IMR-90 (cell line): ENCODE data around the gene NCCRP1. TPM values are rescaled to one million over a fixed set of nuclear protein-coding genes. Genes with fewer than 3 reads are reported as not detected.

ENCODE experiments used
- ATAC-seq: fragments of 200-7000 bp; cut with Tn5 transposase; 2 replicates; pipeline ENCODE4 v1.9.1; 2020; ENCODE audit warnings: low read depth, mild to moderate bottlenecking, moderate library complexity
- BruUV-seq: library from RNA; stranded (reverse); fragments of 400-500 nt; replicated peaks from 2 replicates; lab custom pipeline; 2021; lab: Mats Ljungman, UMichigan
- CTCF ChIA-PET: fragments of 300-600 bp; formaldehyde crosslinking; extraction: SDS; loops from one replicate; lab custom pipeline; 2021; ENCODE audit warnings: antibody characterized with exemption; lab: Yijun Ruan, JAX
- POLR2A ChIA-PET: fragments of 300-600 bp; sonication (Branson Sonifier 250); formaldehyde crosslinking; loops from one replicate; lab custom pipeline; 2022; ENCODE audit warnings: antibody characterized with exemption; ENCODE audit not compliant: unreplicated experiment; lab: Charles Lee
- DNase-seq: peaks from one replicate; pipeline ENCODE4 v3.0.0; 2013
- H2AFZ ChIP-seq: replicated peaks from 2 replicates; pipeline ENCODE3; 2013; ENCODE audit warnings: low read length, mild to moderate bottlenecking; ENCODE audit not compliant: poor library complexity
- H2AK5ac ChIP-seq: 2 replicates; pipeline ENCODE4 v1.6.1; 2013; ENCODE audit warnings: low read depth, low read length, inconsistent platforms
- H2AK9ac ChIP-seq: replicated peaks from 2 replicates; pipeline ENCODE3; 2013; ENCODE audit warnings: mild to moderate bottlenecking, low read depth, low read length, moderate library complexity; ENCODE audit not compliant: poor library complexity
- H2BK120ac ChIP-seq: 2 replicates; pipeline ENCODE4 v1.6.1; 2013; ENCODE audit warnings: low read depth, low read length, inconsistent platforms
- H2BK15ac ChIP-seq: 3 replicates; pipeline ENCODE4 v1.6.1; 2013; ENCODE audit warnings: low read depth, low read length, inconsistent platforms
- H2BK20ac ChIP-seq: 2 replicates; pipeline ENCODE4 v1.6.1; 2013; ENCODE audit warnings: low read depth, mild to moderate bottlenecking, inconsistent platforms, low read length, moderate library complexity
- H2BK5ac ChIP-seq: 2 replicates; pipeline ENCODE4 v1.6.1; 2013; ENCODE audit warnings: mild to moderate bottlenecking, low read depth, low read length, inconsistent platforms; ENCODE audit not compliant: poor library complexity, severe bottlenecking
- H3K14ac ChIP-seq: replicated peaks from 2 replicates; pipeline ENCODE4 v1.6.1; 2013; ENCODE audit warnings: low read depth, low read length, inconsistent platforms
- H3K18ac ChIP-seq: 2 replicates; pipeline ENCODE4 v1.6.1; 2013; ENCODE audit warnings: low read depth, low read length, control low read depth
- H3K23ac ChIP-seq: 2 replicates; pipeline ENCODE4 v1.6.1; 2013; ENCODE audit warnings: low read depth, low read length, inconsistent platforms
- H3K27ac ChIP-seq: 2 replicates; pipeline ENCODE4 v1.5.1; 2013; ENCODE audit warnings: mild to moderate bottlenecking, control low read depth, low read length; ENCODE audit not compliant: insufficient read depth
- H3K27me3 ChIP-seq: 2 replicates; pipeline ENCODE4 v1.6.1; 2013; ENCODE audit warnings: low read length; ENCODE audit not compliant: control insufficient read depth, insufficient read depth
- H3K36me3 ChIP-seq: 2 replicates; pipeline ENCODE4 v1.6.1; 2013; ENCODE audit warnings: low read length, mixed read lengths; ENCODE audit not compliant: control insufficient read depth, insufficient read depth
- H3K4ac ChIP-seq: 2 replicates; pipeline ENCODE4 v1.6.1; 2013; ENCODE audit warnings: low read depth, low read length, inconsistent platforms
- H3K4me1 ChIP-seq: 2 replicates; pipeline ENCODE4 v1.6.1; 2013; ENCODE audit warnings: low read length, mixed read lengths; ENCODE audit not compliant: control insufficient read depth, insufficient read depth
- H3K4me2 ChIP-seq: 2 replicates; pipeline ENCODE4 v1.6.1; 2013; ENCODE audit warnings: low read depth, mild to moderate bottlenecking, control low read depth, low read length, moderate library complexity
- H3K4me3 ChIP-seq: 2 replicates; pipeline ENCODE4 v1.5.1; 2013; ENCODE audit warnings: low read depth, mild to moderate bottlenecking, control low read depth, low read length, moderate library complexity; ENCODE audit not compliant: insufficient read depth
- H3K56ac ChIP-seq: 2 replicates; pipeline ENCODE4 v1.6.1; 2013; ENCODE audit warnings: low read length, inconsistent platforms; ENCODE audit not compliant: insufficient read depth; ENCODE audit errors: extremely low read depth
- H3K79me1 ChIP-seq, 2 experiments: 2 replicates each; pipeline ENCODE4 v1.6.1; 2013; ENCODE audit warnings: low read length in 2 of 2, inconsistent platforms in 1 of 2, low read depth in 1 of 2
- H3K9ac ChIP-seq: 2 replicates; pipeline ENCODE4 v1.6.1; 2013; ENCODE audit warnings: low read depth, low read length, control low read depth
- H3K9me1 ChIP-seq: 2 replicates; pipeline ENCODE4 v1.6.1; 2013; ENCODE audit warnings: low read length, inconsistent platforms; ENCODE audit not compliant: insufficient read depth
- H3K9me3 ChIP-seq: 2 replicates; pipeline ENCODE4 v1.6.1; 2013; ENCODE audit warnings: low read length; ENCODE audit not compliant: control insufficient read depth, insufficient read depth
- H4K20me1 ChIP-seq: 2 replicates; pipeline ENCODE4 v1.6.1; 2013; ENCODE audit warnings: low read length, inconsistent platforms; ENCODE audit not compliant: insufficient read depth
- H4K5ac ChIP-seq: 2 replicates; pipeline ENCODE4 v1.6.1; 2013; ENCODE audit warnings: mild to moderate bottlenecking, low read depth, low read length, control low read depth
- H4K8ac ChIP-seq, 2 experiments: 2 replicates each; pipeline ENCODE4 v1.6.1; 2013; ENCODE audit warnings: low read depth in 2 of 2, low read length in 2 of 2, control low read depth in 1 of 2, inconsistent platforms in 1 of 2
- H4K91ac ChIP-seq: 2 replicates; pipeline ENCODE4 v1.6.1; 2013; ENCODE audit warnings: low read depth, low read length, inconsistent platforms; ENCODE audit not compliant: insufficient read depth
- NFE2L2 ChIP-seq: fragments of 150-350 bp; IDR thresholded peaks from 2 replicates; pipeline ENCODE4 v1.6.1; 2016; ENCODE audit warnings: low read depth, mild to moderate bottlenecking, low read length
- WGBS, 2 experiments: methylation state at CpG; one replicate each; pipeline versions ENCODE4 v1.1.5 to v1.1.7; 2013; ENCODE audit warnings: missing lambda C conversion rate in 2 of 2; ENCODE audit not compliant: insufficient read length in 1 of 2; ENCODE audit errors: extremely low coverage in 2 of 2; 5-methylcytosine and 5-hydroxymethylcytosine counted together
- dilution Hi-C: fragments of 300-500 bp; cut with HindIII; formaldehyde crosslinking; loops from one replicate; pipeline ENCODE4 v1.14.3; 2018; ENCODE audit warnings: low sequenced_read_pairs; ENCODE audit not compliant: unreplicated experiment
- in situ Hi-C: fragments of 300-500 bp; cut with MboI; formaldehyde crosslinking; loops from 3 replicates; pipeline ENCODE4 v1.14.3; 2019; ENCODE audit warnings: low sequenced_read_pairs, inconsistent platforms, mixed read lengths
- intact Hi-C: fragments of 100-400 bp; cut with micrococcal nuclease; formaldehyde crosslinking; loops from 2 replicates; pipeline ENCODE4 v1.10.0; 2022
- polyA plus RNA-seq, 3 experiments: library from polyadenylated mRNA; depleted of rRNA; stranded (reverse); fragments of >200 nt; gene quantifications; 2 replicates each; pipeline ENCODE4 v1.2.3, GENCODE V29; 2012; ENCODE audit warnings: low replicate concordance in 1 of 3
- total RNA-seq: library from RNA; depleted of rRNA; stranded (reverse); fragments of >200 nt; gene quantifications from 2 replicates; pipeline ENCODE4 v1.2.3, GENCODE V29; 2012
- TF ChIP-seq, protein P1 (sequence below): fragments of 150-350 bp; IDR thresholded peaks from 2 replicates; pipeline ENCODE4 v1.6.1; 2017; ENCODE audit warnings: mild to moderate bottlenecking, antibody characterized with exemption, low read length, low read depth

The NCCRP1 gene
- total and polyA plus RNA-seq, 2 of the 4 experiments (the other 2 are of a cell fraction): not detected

DNA sequence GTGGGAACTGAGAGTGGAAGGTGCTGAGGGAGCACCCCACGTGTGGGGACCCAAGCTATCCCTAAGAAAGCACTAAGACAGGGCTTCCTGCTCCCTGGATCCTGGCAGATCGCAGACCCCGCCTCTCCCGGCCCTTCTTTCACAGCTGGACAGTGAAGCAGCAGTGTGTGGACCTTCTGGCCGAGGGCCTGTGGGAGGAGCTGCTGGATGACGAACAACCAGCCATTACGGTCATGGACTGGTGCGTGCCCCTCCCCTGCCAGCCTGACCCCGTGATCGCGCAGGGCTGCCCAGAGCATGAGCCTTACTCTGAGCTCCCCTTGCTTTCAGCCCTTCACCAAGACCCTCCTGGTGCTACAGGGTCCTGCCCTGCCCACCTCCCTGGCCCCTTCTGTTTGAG lies 2.3 kb downstream of the NCCRP1 start:
- no peak overlapping the region for H3K23ac ChIP-seq
- no TSS peak for BruUV-seq
- in situ Hi-C loops: no loop called here
- ATAC-seq: peak; percentile 95
- no peak overlapping the region for H2BK5ac ChIP-seq
- no peak overlapping the region; the same call in 1 of the 2 replicates for H4K5ac ChIP-seq
- H3K18ac ChIP-seq: no peak overlapping the region
- no peak overlapping the region for H2AK5ac ChIP-seq
- peaks cover 57% of the 10 kb centered on the region for H3K27me3 ChIP-seq
- H3K4me3 ChIP-seq: no peak overlapping the region
- TF ChIP-seq, protein P1, sequence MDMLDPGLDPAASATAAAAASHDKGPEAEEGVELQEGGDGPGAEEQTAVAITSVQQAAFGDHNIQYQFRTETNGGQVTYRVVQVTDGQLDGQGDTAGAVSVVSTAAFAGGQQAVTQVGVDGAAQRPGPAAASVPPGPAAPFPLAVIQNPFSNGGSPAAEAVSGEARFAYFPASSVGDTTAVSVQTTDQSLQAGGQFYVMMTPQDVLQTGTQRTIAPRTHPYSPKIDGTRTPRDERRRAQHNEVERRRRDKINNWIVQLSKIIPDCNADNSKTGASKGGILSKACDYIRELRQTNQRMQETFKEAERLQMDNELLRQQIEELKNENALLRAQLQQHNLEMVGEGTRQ: peak; percentile 68; the same call in 1 of the 2 replicates
- no peak for TF ChIP-seq NFE2L2
- DNase-seq: peak; percentile 63
- H3K9ac ChIP-seq: no peak overlapping the region
- H3K4me1 ChIP-seq: no peaks in the 10 kb centered on the region; the same call in 1 of the 2 replicates
- no peaks in the 10 kb centered on the region for H4K20me1 ChIP-seq
- H3K36me3 ChIP-seq: no peaks in the 10 kb centered on the region
- no peaks in the 10 kb centered on the region for H3K9me3 ChIP-seq
- H2BK15ac ChIP-seq: no peak overlapping the region
- H4K8ac ChIP-seq: no peak overlapping the region
- H2AFZ ChIP-seq: peak overlapping the region; percentile 87
- H3K14ac ChIP-seq: no peak overlapping the region
- no peak overlapping the region for H3K27ac ChIP-seq
- CTCF ChIA-PET: interaction anchor here (0.7 kb wide), 1 partner anchor 135 kb away, joined by 5 read pairs; no protein-coding TSS in a partner anchor
- 15% methylated on average over 5 of the region's 11 CpGs; no CpG with 5 or more reads in 1 of the 2 experiments for WGBS, 2 experiments
- no peak overlapping the region for H3K4ac ChIP-seq
- no peak overlapping the region for H3K56ac ChIP-seq
- H2AK9ac ChIP-seq: peak overlapping the region; percentile 44
- no peaks in the 10 kb centered on the region for H3K79me1 ChIP-seq
- POLR2A ChIA-PET: interaction anchor here (0.5 kb wide), 1 partner anchor 35 kb away, joined by 11 read pairs; no protein-coding TSS in a partner anchor
- dilution Hi-C loops: no loop called here
- no peak overlapping the region for H4K91ac ChIP-seq
- no peak overlapping the region for H2BK20ac ChIP-seq
- H3K4me2 ChIP-seq: peak overlapping the region; percentile 45
- intact Hi-C loops: loop anchor here (5.0 kb wide), 1 partner anchor 128 kb away; no protein-coding TSS in a partner anchor
- H3K9me1 ChIP-seq: no peaks in the 10 kb centered on the region
- no peak overlapping the region for H2BK120ac ChIP-seq
